ENCODE measurements around the gene KRT6C. TPM values are rescaled to one million over a fixed set of nuclear protein-coding genes. Genes with fewer than 3 reads are reported as not detected.
"Not testable (repeated sequence)": the region's sequence is repeated elsewhere in the genome, so short reads cannot be mapped to it uniquely, and the experiment has no call there.

Gene KRT6C
- total RNA-seq, 1 donor = not detected

DNA sequence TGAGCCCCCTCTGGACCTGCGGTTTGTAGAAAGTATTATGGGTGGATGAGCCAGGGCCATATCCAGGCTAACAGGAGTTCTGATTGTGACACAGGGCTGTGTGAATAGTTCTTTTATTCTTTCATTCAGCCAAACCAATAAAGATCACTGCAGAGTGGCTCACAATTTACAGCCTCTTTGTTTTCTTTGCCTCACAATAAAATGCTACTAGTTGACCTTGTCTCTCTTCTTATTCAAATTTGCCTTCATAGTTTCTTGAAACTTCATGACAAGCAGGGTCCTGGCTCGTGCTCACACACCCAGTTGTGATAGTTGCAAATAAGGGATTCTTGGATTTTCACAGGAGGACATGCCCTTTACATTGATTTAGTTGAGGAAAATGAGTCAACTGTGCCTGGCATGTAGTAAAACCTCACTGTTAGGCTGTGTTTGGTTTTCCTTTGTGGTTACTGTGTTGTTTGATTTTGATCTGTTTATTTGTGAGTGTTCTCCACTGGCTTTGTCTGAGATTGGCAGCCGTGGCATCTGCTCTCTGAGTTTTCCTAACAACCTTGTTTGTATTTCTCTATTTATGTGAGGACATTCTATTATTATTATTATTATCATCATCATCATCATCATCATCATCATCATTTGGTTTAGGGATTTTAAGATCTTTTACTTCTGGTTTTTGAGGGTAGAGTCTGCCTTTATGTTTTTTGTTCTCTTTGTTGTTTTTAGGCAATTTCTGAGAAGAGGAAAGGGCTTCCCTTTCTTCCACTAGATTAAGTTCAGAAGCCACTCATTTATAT is 19.0 kb downstream of the KRT6C start:
- DNase-seq (ENCODE audit: low read depth) = no peak
- TF ChIP-seq, protein P1, sequence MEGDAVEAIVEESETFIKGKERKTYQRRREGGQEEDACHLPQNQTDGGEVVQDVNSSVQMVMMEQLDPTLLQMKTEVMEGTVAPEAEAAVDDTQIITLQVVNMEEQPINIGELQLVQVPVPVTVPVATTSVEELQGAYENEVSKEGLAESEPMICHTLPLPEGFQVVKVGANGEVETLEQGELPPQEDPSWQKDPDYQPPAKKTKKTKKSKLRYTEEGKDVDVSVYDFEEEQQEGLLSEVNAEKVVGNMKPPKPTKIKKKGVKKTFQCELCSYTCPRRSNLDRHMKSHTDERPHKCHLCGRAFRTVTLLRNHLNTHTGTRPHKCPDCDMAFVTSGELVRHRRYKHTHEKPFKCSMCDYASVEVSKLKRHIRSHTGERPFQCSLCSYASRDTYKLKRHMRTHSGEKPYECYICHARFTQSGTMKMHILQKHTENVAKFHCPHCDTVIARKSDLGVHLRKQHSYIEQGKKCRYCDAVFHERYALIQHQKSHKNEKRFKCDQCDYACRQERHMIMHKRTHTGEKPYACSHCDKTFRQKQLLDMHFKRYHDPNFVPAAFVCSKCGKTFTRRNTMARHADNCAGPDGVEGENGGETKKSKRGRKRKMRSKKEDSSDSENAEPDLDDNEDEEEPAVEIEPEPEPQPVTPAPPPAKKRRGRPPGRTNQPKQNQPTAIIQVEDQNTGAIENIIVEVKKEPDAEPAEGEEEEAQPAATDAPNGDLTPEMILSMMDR (IDR thresholded peaks at IDR 0.05; ENCODE audit: insufficient read depth, low read depth, low read length) = no peak
- H3K4me3 ChIP-seq (ENCODE audit: low read depth, low read length) = no peak overlapping the region

DNA sequence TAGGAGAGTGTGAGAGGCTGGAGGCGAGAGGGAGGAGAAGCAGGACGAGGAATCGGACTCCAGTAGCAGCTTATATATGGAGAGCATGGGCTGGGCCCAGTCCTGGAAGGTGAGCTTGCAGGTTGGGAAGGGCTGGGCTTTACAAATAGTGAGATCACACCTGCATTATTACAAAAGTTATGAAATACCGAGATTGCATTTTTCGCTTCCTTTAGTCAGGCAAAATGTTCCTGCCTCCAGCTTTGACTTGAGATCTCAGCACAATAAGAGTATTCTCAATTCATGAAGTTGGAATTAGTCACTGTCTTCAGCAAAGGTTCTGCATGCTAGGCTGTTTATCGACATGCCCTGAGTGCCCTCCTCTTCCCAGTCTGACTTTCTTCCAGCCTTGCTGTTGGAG is 21.5 kb downstream of the KRT6C start, which contains the start of gene KRT6B:
TSS of gene KRT6B (minus strand) at position 46 of the 400 bp plus-strand sequence. CDS start 68 bp downstream, outside the sequence.
- DNase-seq (ENCODE audit: low read depth) = no peak
- H3K4me3 ChIP-seq (ENCODE audit: low read depth, low read length) = no peak within 1 kb of the TSS
- TF ChIP-seq, protein P1 (IDR thresholded peaks at IDR 0.05; ENCODE audit: insufficient read depth, low read depth, low read length) = no peak

DNA sequence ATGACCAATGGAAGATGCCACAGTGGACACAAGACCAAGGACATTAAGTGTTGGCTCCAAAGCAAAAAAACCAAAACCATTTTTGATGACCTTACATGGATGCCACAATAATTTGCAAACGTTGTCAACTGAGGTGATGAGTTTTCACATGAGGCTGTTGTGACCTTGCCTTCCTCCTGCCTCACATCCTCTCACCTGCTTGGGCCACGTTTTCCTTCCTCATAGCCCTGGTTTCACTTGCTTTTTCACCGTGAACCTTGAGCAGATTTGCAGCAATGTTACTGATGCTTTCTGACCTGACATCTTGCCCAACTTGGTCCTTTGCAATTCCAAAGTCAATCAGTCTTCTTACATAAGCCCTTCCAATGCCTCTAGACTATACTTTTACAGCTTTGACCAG is 25.4 kb downstream of the KRT6C start:
- TF ChIP-seq, protein P1 (IDR thresholded peaks at IDR 0.05; ENCODE audit: insufficient read depth, low read depth, low read length) = no peak
- no peak for DNase-seq (ENCODE audit: low read depth)
- no peak overlapping the region for H3K4me3 ChIP-seq (ENCODE audit: low read depth, low read length)

DNA sequence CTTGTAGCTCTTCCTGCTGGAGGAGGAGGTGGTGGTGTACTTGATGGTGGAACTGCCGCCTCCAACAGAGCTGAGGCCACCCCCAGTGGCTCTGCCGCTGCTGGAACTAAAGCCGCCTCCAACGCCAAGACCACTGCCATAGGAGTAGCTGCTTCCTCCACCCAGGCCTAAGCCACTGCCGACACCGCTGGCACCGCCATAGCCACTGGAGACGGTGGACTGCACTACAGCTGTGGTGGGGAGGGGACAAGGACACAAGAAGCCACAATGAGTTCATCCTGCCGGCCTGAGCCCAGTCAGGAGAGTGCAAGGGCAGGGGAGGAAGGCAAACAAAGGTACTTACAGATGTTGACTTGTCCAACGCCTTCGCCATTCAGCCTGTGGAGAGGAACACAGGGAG is 26.4 kb downstream of the KRT6C start:
- not testable (repeated sequence) for H3K4me3 ChIP-seq (ENCODE audit: low read depth, low read length); DNase-seq (ENCODE audit: low read depth)

DNA sequence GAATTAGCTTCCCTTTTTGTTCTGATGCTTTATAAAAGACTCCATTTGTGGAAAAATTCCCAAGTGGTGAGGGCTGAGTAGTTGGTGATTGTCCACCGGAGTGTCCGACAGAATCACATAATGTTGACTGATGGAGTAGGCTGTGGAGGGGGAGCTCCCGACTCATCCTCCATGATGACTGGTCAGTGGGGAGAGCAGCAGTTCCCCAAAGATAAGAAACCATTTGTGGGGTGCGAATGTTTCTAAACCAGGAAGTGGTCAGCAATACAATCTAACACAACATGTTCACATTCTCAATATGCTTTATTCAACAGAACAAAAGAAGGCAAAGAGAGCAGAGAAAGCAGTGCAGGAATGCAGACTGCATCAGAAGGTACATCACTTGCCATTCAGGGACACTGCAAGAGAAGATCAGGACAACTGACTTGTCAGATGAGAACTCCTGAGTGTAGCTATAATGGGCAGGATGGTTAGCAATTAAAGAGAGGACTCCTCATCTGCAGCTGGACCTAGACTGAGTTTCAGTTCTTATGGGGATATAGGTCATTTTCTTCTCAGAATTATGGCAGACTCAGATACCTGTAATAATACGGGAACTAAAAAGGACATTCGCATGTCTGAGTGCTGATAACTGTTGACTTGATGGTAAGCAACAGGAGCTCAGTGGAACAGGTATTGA is 27.1 kb downstream of the KRT6C start:
- H3K4me3 ChIP-seq (ENCODE audit: low read depth, low read length) = no peak overlapping the region
- TF ChIP-seq, protein P1 (IDR thresholded peaks at IDR 0.05; ENCODE audit: insufficient read depth, low read depth, low read length) = no peak
- DNase-seq (ENCODE audit: low read depth) = no peak

DNA sequence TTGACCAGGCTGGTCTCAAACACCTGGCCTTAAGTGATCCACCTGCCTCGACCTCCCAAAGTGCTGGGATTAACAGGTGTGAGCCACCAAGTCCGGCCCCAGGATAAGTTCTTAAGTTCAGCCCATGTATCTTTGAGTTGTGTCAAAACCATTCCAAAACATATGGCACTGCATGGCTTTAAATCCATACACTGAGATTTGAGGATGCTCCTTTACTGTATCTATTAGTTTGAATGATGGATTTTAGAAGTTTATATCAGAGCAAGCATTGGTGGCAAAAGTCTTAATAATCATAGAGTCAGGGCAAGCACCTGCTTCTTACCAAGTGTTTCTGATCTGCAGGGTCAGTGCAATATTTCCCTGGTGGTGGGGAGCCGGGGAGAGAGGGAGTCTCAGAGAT is 27.7 kb downstream of the KRT6C start:
- TF ChIP-seq, protein P1 (IDR thresholded peaks at IDR 0.05; ENCODE audit: insufficient read depth, low read depth, low read length) = no peak
- no peak for DNase-seq (ENCODE audit: low read depth)
- no peak overlapping the region for H3K4me3 ChIP-seq (ENCODE audit: low read depth, low read length)
